KMS-11 (cell line): Measurements from ENCODE around the gene MYEOV.

Experiments used
- H2AFZ ChIP-seq: fragments of 200-600 bp; sonication (generic); 2 replicates; pipeline ENCODE4 v1.6.1; 2016; ENCODE audit warnings: antibody characterized with exemption, mixed run types, low read depth
- H3K27ac ChIP-seq: fragments of 200-600 bp; sonication (generic); 2 replicates; pipeline ENCODE4 v1.6.1; 2016; ENCODE audit warnings: mild to moderate bottlenecking, mixed run types
- H3K27me3 ChIP-seq: fragments of 200-600 bp; sonication (generic); 2 replicates; pipeline ENCODE4 v1.6.1; 2017; ENCODE audit warnings: mild to moderate bottlenecking, low read depth, mixed run types, moderate library complexity; ENCODE audit not compliant: insufficient read depth
- H3K36me3 ChIP-seq: fragments of 200-600 bp; sonication (generic); 2 replicates; pipeline ENCODE4 v1.6.1; 2017; ENCODE audit warnings: mild to moderate bottlenecking, mixed run types; ENCODE audit not compliant: insufficient read depth
- H3K4me1 ChIP-seq: fragments of 200-600 bp; sonication (generic); 2 replicates; pipeline ENCODE4 v1.6.1; 2016; ENCODE audit warnings: mild to moderate bottlenecking, low read depth, mixed run types; ENCODE audit not compliant: poor library complexity, severe bottlenecking
- H3K4me2 ChIP-seq: fragments of 200-600 bp; sonication (generic); 2 replicates; pipeline ENCODE4 v1.7.0; 2016; ENCODE audit warnings: mild to moderate bottlenecking, mixed run types
- H3K4me3 ChIP-seq: fragments of 200-600 bp; sonication (generic); IDR thresholded peaks from 2 replicates; pipeline ENCODE4 v1.6.1; 2017; ENCODE audit warnings: low read depth, low read length, mixed read lengths; ENCODE audit not compliant: insufficient read depth
- H3K79me2 ChIP-seq: fragments of 200-600 bp; sonication (generic); 2 replicates; pipeline ENCODE4 v1.6.1; 2016; ENCODE audit warnings: low read depth, mixed run types; ENCODE audit not compliant: insufficient read depth
- H3K9ac ChIP-seq: fragments of 200-600 bp; sonication (generic); 2 replicates; pipeline ENCODE4 v1.6.1; 2016; ENCODE audit warnings: mild to moderate bottlenecking, mixed run types
- H4K20me1 ChIP-seq: fragments of 200-600 bp; sonication (generic); 2 replicates; pipeline ENCODE4 v1.6.1; 2016; ENCODE audit warnings: mild to moderate bottlenecking, mixed run types; ENCODE audit not compliant: insufficient read depth
- CTCF ChIP-seq: fragments of 200-600 bp; sonication (generic); conservative IDR thresholded peaks from 2 replicates; pipeline ENCODE4 v1.6.1; 2017; ENCODE audit warnings: low read depth, mild to moderate bottlenecking, antibody characterized with exemption, low read length, moderate library complexity, mixed read lengths

MYEOV gene

GRCh38 chr11:69259096-69259495 lies 34.9 kb upstream of the MYEOV start:
- Histone ChIP-seq H3K36me3 (no peaks in the 10 kb centered on the region), H3K4me1 (no peaks in the 10 kb centered on the region), H3K27me3 (peaks cover 7% of the 10 kb centered on the region; the same call in 1 of the 2 replicates), H3K4me2 (no peak overlapping the region), H3K79me2 (no peaks in the 10 kb centered on the region), H4K20me1 (no peaks in the 10 kb centered on the region), H3K9ac (no peak overlapping the region), H3K4me3 (no peak overlapping the region), H3K27ac (no peak overlapping the region), H2AFZ (no peak overlapping the region)
- no peak for TF ChIP-seq CTCF

- no peak overlapping the region for H3K4me3 ChIP-seq
- TF ChIP-seq CTCF = no peak
- H3K79me2 ChIP-seq = no peaks in the 10 kb centered on the region
- peaks cover 7% of the 10 kb centered on the region; the same call in 1 of the 2 replicates for H3K27me3 ChIP-seq
- no peak overlapping the region for H3K9ac ChIP-seq
- H2AFZ ChIP-seq = no peak overlapping the region
- H3K4me2 ChIP-seq = no peak overlapping the region
- no peaks in the 10 kb centered on the region for H3K36me3 ChIP-seq
- no peaks in the 10 kb centered on the region for H3K4me1 ChIP-seq
- H3K27ac ChIP-seq = no peak overlapping the region
- H4K20me1 ChIP-seq = no peaks in the 10 kb centered on the region
Observed at GRCh38 chr11:69260622-69261021, 33.3 kb upstream of the MYEOV start.

GRCh38 chr11:69261116-69261515 lies 32.8 kb upstream of the MYEOV start:
- no peaks in the 10 kb centered on the region for H3K4me1 ChIP-seq
- no peak overlapping the region for H3K4me2 ChIP-seq
- no peak overlapping the region for H3K4me3 ChIP-seq
- no peaks in the 10 kb centered on the region for H3K36me3 ChIP-seq
- H3K9ac ChIP-seq = no peak overlapping the region
- no peak overlapping the region for H2AFZ ChIP-seq
- TF ChIP-seq CTCF = no peak
- H3K27ac ChIP-seq = no peak overlapping the region
- no peaks in the 10 kb centered on the region for H3K79me2 ChIP-seq
- no peaks in the 10 kb centered on the region for H4K20me1 ChIP-seq
- peaks cover 12% of the 10 kb centered on the region; the same call in 1 of the 2 replicates for H3K27me3 ChIP-seq

GRCh38 chr11:69262918-69263735 lies 30.8 kb upstream of the MYEOV start:
- Histone ChIP-seq H3K27me3 (peaks cover 18% of the 10 kb centered on the region; the same call in 1 of the 2 replicates), H4K20me1 (no peaks in the 10 kb centered on the region), H3K79me2 (no peaks in the 10 kb centered on the region), H3K27ac (no peak overlapping the region), H3K9ac (no peak overlapping the region), H3K4me1 (no peaks in the 10 kb centered on the region), H3K4me3 (no peak overlapping the region), H3K36me3 (no peaks in the 10 kb centered on the region), H2AFZ (no peak overlapping the region), H3K4me2 (no peak overlapping the region)
- TF ChIP-seq CTCF = no peak
